ENCODE data around the gene KLRK1. TPM values are rescaled to one million over a fixed set of nuclear protein-coding genes. Genes with fewer than 3 reads are reported as not detected.

Gene KLRK1
- total and polyA plus RNA-seq, 8 donors = 0.50 to 17.4 (median 2.2) TPM; not detected in 2

DNA sequence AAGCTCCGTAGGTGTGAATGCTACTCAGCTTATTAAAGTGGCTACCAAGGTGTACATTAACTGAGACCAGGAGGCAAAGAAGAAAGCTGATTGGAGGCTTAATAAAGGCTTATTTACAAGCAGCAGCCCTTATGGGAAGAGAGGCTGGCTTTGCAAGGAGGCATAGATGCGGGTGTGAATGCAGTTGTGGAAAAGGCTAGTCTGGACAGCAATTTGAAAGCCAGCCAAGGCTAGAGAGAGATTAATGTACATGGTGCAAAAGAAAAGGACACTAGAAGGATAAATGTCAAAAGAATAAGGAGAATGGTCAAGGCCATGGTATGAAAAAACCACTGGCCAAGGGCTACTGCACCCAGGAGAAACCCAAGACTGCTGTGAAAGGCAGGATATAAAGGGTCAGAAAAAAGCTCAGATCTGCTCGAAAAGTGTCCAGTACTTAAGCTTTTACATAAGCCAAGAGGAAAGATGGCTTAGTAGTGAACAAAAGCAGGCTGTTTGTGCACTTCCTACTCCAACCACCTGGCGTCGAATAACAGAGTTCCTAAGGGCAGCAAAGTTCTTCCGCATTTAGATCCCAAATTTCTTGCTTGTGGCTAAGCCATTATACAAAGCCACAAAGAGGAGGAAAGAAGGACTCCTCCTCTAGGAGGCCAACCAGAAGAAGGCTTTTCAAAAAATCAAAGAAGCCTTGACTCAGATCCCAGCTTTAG is 24.0 kb downstream of the KLRK1 start:
- no peaks in the 10 kb centered on the region for H3K9me3 ChIP-seq
- H3K27ac ChIP-seq = peak overlapping the region; percentile 88 to 97 (median 93)
- peak in 1 of 2 donors; percentile 35 for DNase-seq
- 18 to 30% (median 25%) methylated on average over 6 of the region's 6 CpGs for WGBS, 5 donors
- H3K4me1 ChIP-seq = peaks cover 29 to 60% (median 44%) of the 10 kb centered on the region in 4 donors
- no peaks in the 10 kb centered on the region for H3K27me3 ChIP-seq
- H3K4me3 ChIP-seq = peak overlapping the region; percentile 54 to 65 (median 59)
- no peaks in the 10 kb centered on the region for H3K36me3 ChIP-seq
- intact Hi-C loops (cut with DNase I; ENCODE audit: low total_unique reads) = no loop called here
- no peak for TF ChIP-seq EP300 (IDR thresholded peaks at IDR 0.05)
- TF ChIP-seq POLR2AphosphoS5 (IDR thresholded peaks at IDR 0.05) = no peak
- no peak for TF ChIP-seq POLR2A (IDR thresholded peaks at IDR 0.05)
- TF ChIP-seq, protein P1, sequence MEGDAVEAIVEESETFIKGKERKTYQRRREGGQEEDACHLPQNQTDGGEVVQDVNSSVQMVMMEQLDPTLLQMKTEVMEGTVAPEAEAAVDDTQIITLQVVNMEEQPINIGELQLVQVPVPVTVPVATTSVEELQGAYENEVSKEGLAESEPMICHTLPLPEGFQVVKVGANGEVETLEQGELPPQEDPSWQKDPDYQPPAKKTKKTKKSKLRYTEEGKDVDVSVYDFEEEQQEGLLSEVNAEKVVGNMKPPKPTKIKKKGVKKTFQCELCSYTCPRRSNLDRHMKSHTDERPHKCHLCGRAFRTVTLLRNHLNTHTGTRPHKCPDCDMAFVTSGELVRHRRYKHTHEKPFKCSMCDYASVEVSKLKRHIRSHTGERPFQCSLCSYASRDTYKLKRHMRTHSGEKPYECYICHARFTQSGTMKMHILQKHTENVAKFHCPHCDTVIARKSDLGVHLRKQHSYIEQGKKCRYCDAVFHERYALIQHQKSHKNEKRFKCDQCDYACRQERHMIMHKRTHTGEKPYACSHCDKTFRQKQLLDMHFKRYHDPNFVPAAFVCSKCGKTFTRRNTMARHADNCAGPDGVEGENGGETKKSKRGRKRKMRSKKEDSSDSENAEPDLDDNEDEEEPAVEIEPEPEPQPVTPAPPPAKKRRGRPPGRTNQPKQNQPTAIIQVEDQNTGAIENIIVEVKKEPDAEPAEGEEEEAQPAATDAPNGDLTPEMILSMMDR (IDR thresholded peaks at IDR 0.05) = no peak

DNA sequence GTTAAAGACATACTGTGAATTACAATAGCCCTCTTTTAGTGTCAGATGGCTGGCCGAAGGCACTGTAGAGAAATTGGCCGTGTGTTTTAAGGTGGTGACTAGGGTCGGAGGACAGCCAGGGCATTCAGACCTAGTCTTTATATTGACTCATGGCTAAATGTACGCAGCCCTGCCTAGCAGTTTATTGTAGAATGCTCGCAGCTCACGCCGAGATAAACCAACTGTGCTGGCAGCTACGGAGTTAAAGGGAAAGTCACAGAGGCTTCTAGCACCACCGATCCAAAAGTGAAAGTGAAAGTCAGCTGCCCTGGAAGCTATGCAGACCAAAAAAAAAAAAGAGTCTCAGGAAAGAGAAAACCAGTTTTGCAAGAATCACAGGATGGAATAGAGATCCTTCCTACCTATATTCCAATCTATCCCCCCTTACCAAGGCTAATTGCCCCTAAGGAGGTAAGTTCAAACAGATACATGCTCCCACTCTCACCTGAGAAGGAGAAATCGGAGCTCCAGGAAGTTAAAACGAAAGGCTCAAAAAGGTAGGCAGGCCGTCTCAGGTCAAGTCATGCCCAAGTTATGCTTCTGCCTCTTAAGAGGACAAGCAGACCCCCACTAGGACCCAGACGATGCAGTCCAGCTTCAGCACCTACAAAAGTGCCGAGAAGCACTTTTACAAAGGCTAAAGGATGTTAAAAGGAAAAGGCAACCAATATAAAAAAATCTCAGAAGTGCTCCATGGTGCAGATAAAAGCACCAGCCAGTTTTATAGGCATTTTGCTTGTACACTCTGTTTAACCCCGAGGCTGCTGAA is 24.8 kb downstream of the KLRK1 start:
- intact Hi-C loops (cut with DNase I; ENCODE audit: low total_unique reads) = no loop called here

DNA sequence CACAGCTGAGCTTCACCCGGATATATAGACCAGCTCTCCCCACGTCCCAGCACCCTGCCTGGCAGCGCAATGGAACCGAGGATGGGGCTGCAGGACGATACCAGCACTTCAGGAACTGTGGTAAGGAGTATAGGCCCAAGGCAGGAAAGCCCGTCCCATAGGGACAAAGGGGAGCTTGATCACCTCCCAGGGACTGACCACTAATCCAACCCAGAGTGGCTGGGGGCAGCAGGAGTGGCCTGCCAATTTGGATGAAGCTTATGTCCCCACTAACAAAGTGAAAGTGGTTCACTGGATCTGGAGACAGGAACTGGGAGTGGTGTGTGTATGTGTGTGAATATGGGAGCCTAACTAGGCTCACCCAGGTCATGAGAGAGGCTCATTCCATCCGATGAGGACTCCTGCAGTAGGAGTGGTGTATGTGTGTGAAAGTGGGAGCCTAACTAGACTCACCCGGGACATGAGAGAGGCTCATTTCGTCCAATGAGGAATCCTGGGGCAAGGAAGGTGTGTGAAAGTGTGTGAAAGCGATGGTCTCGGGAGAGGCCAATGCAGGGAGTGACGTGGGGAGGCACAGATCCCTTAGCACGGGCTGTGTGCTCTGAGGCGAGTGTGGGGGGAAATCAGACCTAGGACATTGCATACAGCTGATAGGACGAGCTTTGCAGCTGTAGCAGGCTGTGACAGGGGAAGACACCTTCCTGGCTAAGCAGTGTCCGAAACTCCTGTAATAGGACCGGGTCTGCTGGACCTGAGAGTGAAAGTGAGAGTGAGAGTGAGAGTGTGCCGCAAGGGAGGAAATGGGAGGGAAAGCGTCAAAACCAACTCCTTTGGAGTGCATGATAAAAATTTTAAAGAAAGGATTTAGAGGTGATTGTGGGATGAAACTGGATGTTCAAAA is 25.7 kb downstream of the KLRK1 start:
- peaks cover 29 to 60% (median 42%) of the 10 kb centered on the region in 4 donors for H3K4me1 ChIP-seq
- peak overlapping the region; percentile 54 to 65 (median 59) for H3K4me3 ChIP-seq
- TF ChIP-seq, protein P1 (IDR thresholded peaks at IDR 0.05) = no peak
- TF ChIP-seq POLR2A (IDR thresholded peaks at IDR 0.05) = no peak
- no peak for TF ChIP-seq EP300 (IDR thresholded peaks at IDR 0.05)
- peak in 1 of 3 donors; percentile 36 for TF ChIP-seq POLR2AphosphoS5 (IDR thresholded peaks at IDR 0.05)
- 12 to 19% (median 17%) methylated on average over 17 to 19 of the region's 19 CpGs for WGBS, 5 donors
- intact Hi-C loops (cut with DNase I; ENCODE audit: low total_unique reads) = no loop called here
- H3K27me3 ChIP-seq = no peaks in the 10 kb centered on the region
- H3K9me3 ChIP-seq = no peaks in the 10 kb centered on the region
- H3K36me3 ChIP-seq = no peaks in the 10 kb centered on the region
- peak; percentile 40 to 83 for DNase-seq
- H3K27ac ChIP-seq = peak overlapping the region; percentile 88 to 97 (median 93)

More for the DNA sequence above, 24.8 kb downstream of the KLRK1 start:
- no peaks in the 10 kb centered on the region for H3K9me3 ChIP-seq
- peaks cover 29 to 60% (median 42%) of the 10 kb centered on the region in 4 donors for H3K4me1 ChIP-seq
- no peak for TF ChIP-seq EP300 (IDR thresholded peaks at IDR 0.05)
- peak; percentile 50 to 52 (median 51) for TF ChIP-seq POLR2AphosphoS5 (IDR thresholded peaks at IDR 0.05)
- no peak for TF ChIP-seq POLR2A (IDR thresholded peaks at IDR 0.05)
- TF ChIP-seq, protein P1 (IDR thresholded peaks at IDR 0.05) = no peak
- peak overlapping the region; percentile 88 to 97 (median 93) for H3K27ac ChIP-seq
- peak; percentile 69 to 96 for DNase-seq
- H3K27me3 ChIP-seq = no peaks in the 10 kb centered on the region
- 0 to 2% (median 0%) methylated on average over 15 of the region's 15 CpGs for WGBS, 5 donors
- H3K4me3 ChIP-seq = peak overlapping the region; percentile 54 to 65 (median 59)
- no peaks in the 10 kb centered on the region for H3K36me3 ChIP-seq

DNA sequence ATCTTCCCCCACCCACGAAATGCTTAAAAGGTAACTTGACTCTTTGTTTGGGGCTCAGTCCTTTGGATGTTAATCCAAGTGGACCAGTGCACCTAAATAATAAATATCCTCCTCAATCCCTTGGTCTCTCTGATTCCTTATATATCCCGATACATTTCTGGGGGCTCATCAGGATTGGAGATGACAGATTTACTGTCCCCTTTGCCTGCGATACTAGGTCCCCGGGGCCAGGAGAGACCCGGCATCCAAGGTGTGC is 26.3 kb downstream of the KLRK1 start:
- no peaks in the 10 kb centered on the region for H3K9me3 ChIP-seq
- H3K27ac ChIP-seq = peak overlapping the region; percentile 88 to 97 (median 93)
- no peaks in the 10 kb centered on the region for H3K36me3 ChIP-seq
- peaks cover 29 to 64% (median 42%) of the 10 kb centered on the region in 4 donors for H3K4me1 ChIP-seq
- H3K27me3 ChIP-seq = no peaks in the 10 kb centered on the region
- H3K4me3 ChIP-seq = peak overlapping the region; percentile 54 to 65 (median 59)
- 54 to 82% (median 69%) methylated on average over 5 of the region's 5 CpGs for WGBS, 5 donors
- intact Hi-C loops (cut with DNase I; ENCODE audit: low total_unique reads) = no loop called here
- DNase-seq = peak in 1 of 2 donors; percentile 20
- TF ChIP-seq, protein P1 (IDR thresholded peaks at IDR 0.05) = no peak
- TF ChIP-seq POLR2A (IDR thresholded peaks at IDR 0.05) = no peak
- TF ChIP-seq EP300 (IDR thresholded peaks at IDR 0.05) = no peak
- TF ChIP-seq POLR2AphosphoS5 (IDR thresholded peaks at IDR 0.05) = no peak
